ENCODE data around the gene RPH3AL.
"Not testable (repeated sequence)": the region's sequence is repeated elsewhere in the genome, so short reads cannot be mapped to it uniquely, and the experiment has no call there.

The RPH3AL gene

GRCh38 chr17:229709-230394 lies 122.8 kb downstream of the RPH3AL start:
- Histone ChIP-seq H3K9ac (ENCODE audit: low read length) (no peak overlapping the region), H3K4me3 (ENCODE audit: low read length) (no peak overlapping the region), H3K4me1 (ENCODE audit: control insufficient read depth, insufficient read depth, low read length) (no peaks in the 10 kb centered on the region), H3K27ac (ENCODE audit: low read depth, low read length) (no peak overlapping the region), H3K36me3 (ENCODE audit: control insufficient read depth, insufficient read depth, low read length) (no peaks in the 10 kb centered on the region), H3K27me3 (ENCODE audit: control insufficient read depth, insufficient read depth, low read length) (no peaks in the 10 kb centered on the region)

- H3K27ac ChIP-seq (ENCODE audit: low read depth, low read length): no peak overlapping the region
Measured at GRCh38 chr17:228951-229708, 123.5 kb downstream of the RPH3AL start.

GRCh38 chr17:227946-228615 lies 124.5 kb downstream of the RPH3AL start:
- Histone ChIP-seq H3K36me3 (ENCODE audit: control insufficient read depth, insufficient read depth, low read length) (no peaks in the 10 kb centered on the region), H3K27ac (ENCODE audit: low read depth, low read length) (no peak overlapping the region), H3K27me3 (ENCODE audit: control insufficient read depth, insufficient read depth, low read length) (no peaks in the 10 kb centered on the region), H3K9ac (ENCODE audit: low read length) (no peak overlapping the region), H3K4me3 (ENCODE audit: low read length) (no peak overlapping the region), H3K4me1 (ENCODE audit: control insufficient read depth, insufficient read depth, low read length) (no peaks in the 10 kb centered on the region)

More at GRCh38 chr17:228951-229708, 123.5 kb downstream of the RPH3AL start:
- Histone ChIP-seq H3K27me3 (ENCODE audit: control insufficient read depth, insufficient read depth, low read length) (no peaks in the 10 kb centered on the region), H3K4me1 (ENCODE audit: control insufficient read depth, insufficient read depth, low read length) (no peaks in the 10 kb centered on the region), H3K36me3 (ENCODE audit: control insufficient read depth, insufficient read depth, low read length) (no peaks in the 10 kb centered on the region), H3K9ac (ENCODE audit: low read length) (no peak overlapping the region), H3K4me3 (ENCODE audit: low read length) (no peak overlapping the region)

GRCh38 chr17:227078-227945 lies 125.3 kb downstream of the RPH3AL start:
- no peaks in the 10 kb centered on the region for H3K36me3 ChIP-seq (ENCODE audit: control insufficient read depth, insufficient read depth, low read length)
- no peak overlapping the region for H3K27ac ChIP-seq (ENCODE audit: low read depth, low read length)
- H3K9ac ChIP-seq (ENCODE audit: low read length): no peak overlapping the region
- H3K27me3 ChIP-seq (ENCODE audit: control insufficient read depth, insufficient read depth, low read length): no peaks in the 10 kb centered on the region
- H3K4me3 ChIP-seq (ENCODE audit: low read length): no peak overlapping the region
- no peaks in the 10 kb centered on the region for H3K4me1 ChIP-seq (ENCODE audit: control insufficient read depth, insufficient read depth, low read length)

- Histone ChIP-seq H3K27ac (ENCODE audit: low read depth, low read length) (no peak overlapping the region), H3K27me3 (ENCODE audit: control insufficient read depth, insufficient read depth, low read length) (no peaks in the 10 kb centered on the region)
Measured at GRCh38 chr17:226108-227077, 126.2 kb downstream of the RPH3AL start.

GRCh38 chr17:225551-225950 lies 127.1 kb downstream of the RPH3AL start:
- H3K27me3 ChIP-seq (ENCODE audit: control insufficient read depth, insufficient read depth, low read length): no peaks in the 10 kb centered on the region
- no peaks in the 10 kb centered on the region for H3K36me3 ChIP-seq (ENCODE audit: control insufficient read depth, insufficient read depth, low read length)
- H3K27ac ChIP-seq (ENCODE audit: low read depth, low read length): no peak overlapping the region
- H3K9ac ChIP-seq (ENCODE audit: low read length): no peak overlapping the region
- no peak overlapping the region for H3K4me3 ChIP-seq (ENCODE audit: low read length)
- H3K4me1 ChIP-seq (ENCODE audit: control insufficient read depth, insufficient read depth, low read length): no peaks in the 10 kb centered on the region

More at GRCh38 chr17:226108-227077, 126.2 kb downstream of the RPH3AL start:
- H3K4me3 ChIP-seq (ENCODE audit: low read length): no peak overlapping the region
- no peaks in the 10 kb centered on the region for H3K36me3 ChIP-seq (ENCODE audit: control insufficient read depth, insufficient read depth, low read length)
- no peaks in the 10 kb centered on the region for H3K4me1 ChIP-seq (ENCODE audit: control insufficient read depth, insufficient read depth, low read length)
- no peak overlapping the region for H3K9ac ChIP-seq (ENCODE audit: low read length)

- not testable (repeated sequence) for H3K4me3 ChIP-seq (ENCODE audit: low read length); H3K36me3 ChIP-seq (ENCODE audit: control insufficient read depth, insufficient read depth, low read length); H3K27me3 ChIP-seq (ENCODE audit: control insufficient read depth, insufficient read depth, low read length); H3K9ac ChIP-seq (ENCODE audit: low read length); H3K4me1 ChIP-seq (ENCODE audit: control insufficient read depth, insufficient read depth, low read length); H3K27ac ChIP-seq (ENCODE audit: low read depth, low read length)
Measured at GRCh38 chr17:224576-224975, 128.0 kb downstream of the RPH3AL start.

- Histone ChIP-seq H3K4me3 (ENCODE audit: low read length) (no peak overlapping the region), H3K4me1 (ENCODE audit: control insufficient read depth, insufficient read depth, low read length) (no peaks in the 10 kb centered on the region), H3K36me3 (ENCODE audit: control insufficient read depth, insufficient read depth, low read length) (no peaks in the 10 kb centered on the region), H3K9ac (ENCODE audit: low read length) (no peak overlapping the region), H3K27ac (ENCODE audit: low read depth, low read length) (no peak overlapping the region), H3K27me3 (ENCODE audit: control insufficient read depth, insufficient read depth, low read length) (no peaks in the 10 kb centered on the region)
Measured at GRCh38 chr17:223723-224471, 128.7 kb downstream of the RPH3AL start.

GRCh38 chr17:222172-222571 lies 130.4 kb downstream of the RPH3AL start:
- H3K4me1 ChIP-seq (ENCODE audit: control insufficient read depth, insufficient read depth, low read length): no peaks in the 10 kb centered on the region
- no peak overlapping the region for H3K27ac ChIP-seq (ENCODE audit: low read depth, low read length)
- H3K9ac ChIP-seq (ENCODE audit: low read length): no peak overlapping the region
- no peaks in the 10 kb centered on the region for H3K36me3 ChIP-seq (ENCODE audit: control insufficient read depth, insufficient read depth, low read length)
- H3K27me3 ChIP-seq (ENCODE audit: control insufficient read depth, insufficient read depth, low read length): no peaks in the 10 kb centered on the region
- H3K4me3 ChIP-seq (ENCODE audit: low read length): no peak overlapping the region

- no peaks in the 10 kb centered on the region for H3K27me3 ChIP-seq (ENCODE audit: control insufficient read depth, insufficient read depth, low read length)
- H3K36me3 ChIP-seq (ENCODE audit: control insufficient read depth, insufficient read depth, low read length): no peaks in the 10 kb centered on the region
- no peak overlapping the region for H3K4me3 ChIP-seq (ENCODE audit: low read length)
- no peaks in the 10 kb centered on the region for H3K4me1 ChIP-seq (ENCODE audit: control insufficient read depth, insufficient read depth, low read length)
- no peak overlapping the region for H3K9ac ChIP-seq (ENCODE audit: low read length)
- H3K27ac ChIP-seq (ENCODE audit: low read depth, low read length): no peak overlapping the region
Measured at GRCh38 chr17:219696-220095, 132.9 kb downstream of the RPH3AL start.

Data from rectal smooth muscle tissue (tissue), 1 donor.